ENCODE results near the gene SGSM2. TPM values are rescaled to one million over a fixed set of nuclear protein-coding genes. Genes with fewer than 3 reads are reported as not detected.

Gene SGSM2
- total RNA-seq, 2 experiments from 2014 or later: 36.6 to 39.2 TPM

GRCh38 chr17:2401426-2402221 lies 64.3 kb downstream of the SGSM2 start:
- CTCF ChIA-PET: interaction anchor here (0.7 to 4.5 kb wide), 5 partner anchors 9 to 49 kb away, joined by 3 to 27 read pairs (median 7); no protein-coding TSS in a partner anchor
- POLR2A ChIA-PET: interaction anchor here (0.6 to 2.5 kb wide), 3 partner anchors 8 to 313 kb away, joined by 3 to 35 read pairs (median 3); no protein-coding TSS in a partner anchor

- ChIA-PET CTCF (interaction anchor here (1.2 to 4.5 kb wide), 3 partner anchors 10 to 50 kb away, joined by 5 to 27 read pairs (median 5); no protein-coding TSS in a partner anchor), POLR2A (interaction anchor here (2.5 kb wide), 1 partner anchor 10 kb away, joined by 35 read pairs; no protein-coding TSS in a partner anchor)
These were observed 65.2 kb downstream of the SGSM2 start for GRCh38 chr17:2402544-2402943.

- POLR2A ChIA-PET: interaction anchor here (2.5 kb wide), 1 partner anchor 11 kb away, joined by 35 read pairs; no protein-coding TSS in a partner anchor
- CTCF ChIA-PET: interaction anchor here (1.2 to 4.5 kb wide), 2 partner anchors 11 to 13 kb away, joined by 5 to 27 read pairs; no protein-coding TSS in a partner anchor
These were observed 65.7 kb downstream of the SGSM2 start for GRCh38 chr17:2403044-2403443.

GRCh38 chr17:2405247-2405926 lies 68.1 kb downstream of the SGSM2 start:
- POLR2A ChIA-PET: no interaction called here
- CTCF ChIA-PET: no interaction called here

GRCh38 chr17:2406271-2406902 lies 69.1 kb downstream of the SGSM2 start:
- ChIA-PET CTCF (interaction anchor here (0.6 to 2.1 kb wide), 4 partner anchors 9 to 59 kb away, joined by 3 to 12 read pairs (median 4); no protein-coding TSS in a partner anchor), POLR2A (no interaction called here)

GRCh38 chr17:2406903-2407790 lies 69.8 kb downstream of the SGSM2 start:
- CTCF ChIA-PET: interaction anchor here (0.7 to 2.1 kb wide), 5 partner anchors 9 to 24 kb away, joined by 3 to 12 read pairs (median 6); no protein-coding TSS in a partner anchor
- POLR2A ChIA-PET: no interaction called here

GRCh38 chr17:2410951-2411350 lies 73.7 kb downstream of the SGSM2 start:
- ChIA-PET CTCF (interaction anchor here (1.4 kb wide), 1 partner anchor 29 kb away, joined by 7 read pairs; no protein-coding TSS in a partner anchor), POLR2A (no interaction called here)

- POLR2A ChIA-PET: interaction anchor here (0.5 kb wide), 1 partner anchor 89 kb away, joined by 3 read pairs; no protein-coding TSS in a partner anchor
- CTCF ChIA-PET: interaction anchor here (0.7 kb wide), 1 partner anchor 30 kb away, joined by 3 read pairs; no protein-coding TSS in a partner anchor
These were observed 75.3 kb downstream of the SGSM2 start for GRCh38 chr17:2412561-2413021.

GRCh38 chr17:2414446-2415064 lies 77.3 kb downstream of the SGSM2 start:
- POLR2A ChIA-PET: interaction anchor here (1.8 kb wide), 1 partner anchor 32 kb away, joined by 24 read pairs; no protein-coding TSS in a partner anchor
- CTCF ChIA-PET: interaction anchor here (0.6 to 4.9 kb wide), 2 partner anchors 33 to 1699 kb away, joined by 4 to 131 read pairs; no protein-coding TSS in a partner anchor

- CTCF ChIA-PET: interaction anchor here (0.6 to 4.9 kb wide), 11 partner anchors 8 to 1700 kb away, joined by 3 to 131 read pairs (median 8); partner anchors contain the start of genes MNT and SGSM2
- POLR2A ChIA-PET: interaction anchor here (1.8 kb wide), 1 partner anchor 33 kb away, joined by 24 read pairs; no protein-coding TSS in a partner anchor
These were observed 77.8 kb downstream of the SGSM2 start for GRCh38 chr17:2415081-2415480.

- ChIA-PET CTCF (interaction anchor here (0.6 to 4.9 kb wide), 21 partner anchors 9 to 597 kb away, joined by 3 to 131 read pairs (median 4); partner anchors contain the start of genes MNT, SGSM2 and TSR1), POLR2A (interaction anchor here (1.3 to 1.8 kb wide), 2 partner anchors 23 to 34 kb away, joined by 3 to 24 read pairs; no protein-coding TSS in a partner anchor)
These were observed 78.9 kb downstream of the SGSM2 start for GRCh38 chr17:2416010-2416734.

GRCh38 chr17:2418572-2418971 lies 81.3 kb downstream of the SGSM2 start:
- ChIA-PET POLR2A (no interaction called here), CTCF (interaction anchor here (1.0 to 4.9 kb wide), 3 partner anchors 12 to 73 kb away, joined by 3 to 131 read pairs (median 3); no protein-coding TSS in a partner anchor)

GRCh38 chr17:2419486-2419885 lies 82.2 kb downstream of the SGSM2 start:
- ChIA-PET CTCF (interaction anchor here (1.0 to 4.9 kb wide), 3 partner anchors 13 to 74 kb away, joined by 3 to 131 read pairs (median 3); no protein-coding TSS in a partner anchor), POLR2A (no interaction called here)

- ChIA-PET POLR2A (no interaction called here), CTCF (no interaction called here)
These were observed 82.9 kb downstream of the SGSM2 start for GRCh38 chr17:2420176-2420575.

GRCh38 chr17:2421315-2422147 lies 84.2 kb downstream of the SGSM2 start:
- POLR2A ChIA-PET: no interaction called here
- CTCF ChIA-PET: interaction anchor here (0.6 kb wide), 1 partner anchor 45 kb away, joined by 6 read pairs; no protein-coding TSS in a partner anchor

- POLR2A ChIA-PET: interaction anchor here (0.6 kb wide), 1 partner anchor 103 kb away, joined by 3 read pairs; no protein-coding TSS in a partner anchor
- CTCF ChIA-PET: interaction anchor here (1.1 to 1.5 kb wide), 2 partner anchors 21 to 41 kb away, joined by 3 to 4 read pairs; no protein-coding TSS in a partner anchor
These were observed 86.0 kb downstream of the SGSM2 start for GRCh38 chr17:2423271-2423670.
